ENCODE results near the gene PBX1. TPM values are rescaled to one million over a fixed set of nuclear protein-coding genes. Genes with fewer than 3 reads are reported as not detected.

The PBX1 gene
- total RNA-seq, 1 donor from 2014 or later: 257 TPM

DNA sequence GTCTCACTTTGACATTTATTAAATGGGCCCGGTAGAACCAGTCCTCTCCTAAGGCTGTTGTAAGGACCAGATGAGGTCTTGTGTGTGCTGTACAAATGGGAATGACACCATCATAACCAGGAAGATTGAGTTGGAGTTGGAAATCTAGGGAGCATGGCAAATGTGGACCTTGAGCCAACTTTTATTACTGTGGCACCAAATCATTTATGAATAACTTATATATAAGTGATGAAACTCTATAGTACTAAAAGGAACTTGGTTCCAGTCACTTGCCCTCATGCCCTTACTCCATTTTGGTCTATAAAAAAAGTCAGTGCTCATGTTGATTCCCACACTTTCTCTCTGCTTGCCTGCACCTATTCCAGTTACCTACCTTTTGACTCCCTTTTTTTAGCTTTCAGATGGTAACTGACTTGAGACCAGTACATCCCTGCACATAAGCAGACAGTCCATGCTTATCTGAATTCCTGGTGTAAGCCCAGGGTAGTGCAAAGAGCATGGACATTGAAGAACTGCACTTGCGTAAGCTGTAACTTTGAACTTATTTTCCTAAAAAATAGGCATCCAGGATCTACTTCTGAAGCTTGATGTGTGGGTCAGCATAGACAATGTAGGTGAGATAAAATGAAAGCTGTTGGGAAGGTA, 210.6 kb downstream of the PBX1 start:
- TF ChIP-seq, protein P1, sequence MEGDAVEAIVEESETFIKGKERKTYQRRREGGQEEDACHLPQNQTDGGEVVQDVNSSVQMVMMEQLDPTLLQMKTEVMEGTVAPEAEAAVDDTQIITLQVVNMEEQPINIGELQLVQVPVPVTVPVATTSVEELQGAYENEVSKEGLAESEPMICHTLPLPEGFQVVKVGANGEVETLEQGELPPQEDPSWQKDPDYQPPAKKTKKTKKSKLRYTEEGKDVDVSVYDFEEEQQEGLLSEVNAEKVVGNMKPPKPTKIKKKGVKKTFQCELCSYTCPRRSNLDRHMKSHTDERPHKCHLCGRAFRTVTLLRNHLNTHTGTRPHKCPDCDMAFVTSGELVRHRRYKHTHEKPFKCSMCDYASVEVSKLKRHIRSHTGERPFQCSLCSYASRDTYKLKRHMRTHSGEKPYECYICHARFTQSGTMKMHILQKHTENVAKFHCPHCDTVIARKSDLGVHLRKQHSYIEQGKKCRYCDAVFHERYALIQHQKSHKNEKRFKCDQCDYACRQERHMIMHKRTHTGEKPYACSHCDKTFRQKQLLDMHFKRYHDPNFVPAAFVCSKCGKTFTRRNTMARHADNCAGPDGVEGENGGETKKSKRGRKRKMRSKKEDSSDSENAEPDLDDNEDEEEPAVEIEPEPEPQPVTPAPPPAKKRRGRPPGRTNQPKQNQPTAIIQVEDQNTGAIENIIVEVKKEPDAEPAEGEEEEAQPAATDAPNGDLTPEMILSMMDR (conservative IDR thresholded peaks at IDR 0.05): no peak
- H3K27ac Mint-ChIP-seq: peak overlapping the region; percentile 51
- H3K4me1 Mint-ChIP-seq (ENCODE audit: unreplicated experiment): peaks cover 80% of the 10 kb centered on the region
- no peak for DNase-seq (ENCODE audit: extremely low spot score, unreplicated experiment)
- H3K27me3 Mint-ChIP-seq: no peaks in the 10 kb centered on the region
- peaks cover 38% of the 10 kb centered on the region for H3K36me3 Mint-ChIP-seq
- no peak overlapping the region for H3K4me3 Mint-ChIP-seq
- no peaks in the 10 kb centered on the region for H3K9me3 Mint-ChIP-seq

DNA sequence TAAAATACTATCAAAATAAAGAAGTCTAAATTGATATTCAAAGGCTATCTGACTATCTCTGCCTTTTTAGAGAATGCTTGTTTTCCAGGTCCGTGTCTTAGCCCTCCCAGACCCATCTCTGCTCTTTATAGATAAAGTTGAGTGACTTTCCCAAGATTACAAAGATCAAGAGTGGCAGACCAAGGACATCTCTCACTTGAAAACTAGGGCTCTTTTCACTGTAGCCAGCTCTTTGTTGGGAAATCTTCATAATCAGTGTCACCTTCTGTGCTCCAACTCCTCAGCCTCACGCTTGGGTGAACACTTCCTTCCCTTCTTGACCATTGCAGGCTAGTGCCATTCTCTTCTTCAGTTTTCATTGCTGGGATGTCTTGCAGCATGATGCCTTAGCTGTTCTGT, 211.1 kb downstream of the PBX1 start:
- DNase-seq (ENCODE audit: extremely low spot score, unreplicated experiment): no peak
- peaks cover 80% of the 10 kb centered on the region for H3K4me1 Mint-ChIP-seq (ENCODE audit: unreplicated experiment)
- H3K4me3 Mint-ChIP-seq: peak overlapping the region; percentile 27
- peaks cover 41% of the 10 kb centered on the region for H3K36me3 Mint-ChIP-seq
- TF ChIP-seq, protein P1 (conservative IDR thresholded peaks at IDR 0.05): no peak
- peak overlapping the region; percentile 92 for H3K27ac Mint-ChIP-seq
- no peaks in the 10 kb centered on the region for H3K27me3 Mint-ChIP-seq
- no peaks in the 10 kb centered on the region for H3K9me3 Mint-ChIP-seq

GRCh38 chr1:164771041-164771618, 212.1 kb downstream of the PBX1 start:
- DNase-seq (ENCODE audit: extremely low spot score, unreplicated experiment): no peak
- peak overlapping the region; percentile 72 for H3K4me3 Mint-ChIP-seq
- H3K27me3 Mint-ChIP-seq: no peaks in the 10 kb centered on the region
- H3K4me1 Mint-ChIP-seq (ENCODE audit: unreplicated experiment): peaks cover 82% of the 10 kb centered on the region
- H3K27ac Mint-ChIP-seq: peak overlapping the region; percentile 92
- no peaks in the 10 kb centered on the region for H3K9me3 Mint-ChIP-seq
- TF ChIP-seq, protein P1 (conservative IDR thresholded peaks at IDR 0.05): no peak
- H3K36me3 Mint-ChIP-seq: peaks cover 41% of the 10 kb centered on the region

DNA sequence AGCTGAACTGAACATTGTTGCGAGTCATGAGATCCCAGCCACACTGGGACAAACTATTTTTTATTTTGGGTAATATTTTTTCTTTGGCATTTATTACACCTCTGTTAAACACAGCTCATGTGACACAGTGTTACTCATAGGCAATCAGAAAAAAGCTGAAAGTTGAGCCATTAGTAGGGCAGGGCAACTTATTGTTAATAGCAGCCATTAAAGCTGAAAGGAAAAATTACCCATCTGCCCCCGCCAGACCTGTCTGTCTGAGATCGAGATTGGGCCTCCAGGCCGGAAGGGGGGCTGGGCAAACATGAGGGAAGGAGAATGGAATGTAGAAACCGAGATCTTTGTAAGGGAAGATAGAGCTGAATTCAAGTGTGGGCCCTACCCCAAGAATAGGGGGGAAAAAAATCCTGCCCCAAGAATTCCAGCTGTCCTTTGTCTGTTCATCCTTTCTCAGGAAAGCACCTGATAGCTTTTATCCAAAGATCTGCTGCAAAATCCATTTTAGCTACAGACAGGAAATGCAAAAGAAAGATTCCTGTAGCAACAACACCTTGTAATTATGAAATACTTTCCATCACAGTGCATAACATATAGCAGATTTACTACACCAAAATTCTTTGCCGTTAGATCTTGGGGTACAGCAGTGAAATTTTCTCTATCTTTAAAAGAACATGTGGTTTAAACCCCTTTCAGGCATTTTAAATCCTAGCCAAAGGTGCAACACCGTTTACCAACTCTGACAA, 212.8 kb downstream of the PBX1 start:
- Mint-ChIP-seq H3K27ac (peak overlapping the region; percentile 92), H3K36me3 (peaks cover 41% of the 10 kb centered on the region), H3K9me3 (no peaks in the 10 kb centered on the region), H3K4me1 (ENCODE audit: unreplicated experiment) (peaks cover 85% of the 10 kb centered on the region), H3K27me3 (no peaks in the 10 kb centered on the region), H3K4me3 (peak overlapping the region; percentile 72)
- no peak for DNase-seq (ENCODE audit: extremely low spot score, unreplicated experiment)
- TF ChIP-seq, protein P1 (conservative IDR thresholded peaks at IDR 0.05): no peak

GRCh38 chr1:164772635-164773034, 213.7 kb downstream of the PBX1 start:
- peaks cover 41% of the 10 kb centered on the region for H3K36me3 Mint-ChIP-seq
- H3K4me3 Mint-ChIP-seq: peak overlapping the region; percentile 56
- H3K9me3 Mint-ChIP-seq: no peaks in the 10 kb centered on the region
- H3K27ac Mint-ChIP-seq: peak overlapping the region; percentile 92
- TF ChIP-seq, protein P1 (conservative IDR thresholded peaks at IDR 0.05): no peak
- no peaks in the 10 kb centered on the region for H3K27me3 Mint-ChIP-seq
- peaks cover 83% of the 10 kb centered on the region for H3K4me1 Mint-ChIP-seq (ENCODE audit: unreplicated experiment)
- DNase-seq (ENCODE audit: extremely low spot score, unreplicated experiment): no peak
